Osteoblast (primary cell): ENCODE results near the gene TSEN2. TPM values are rescaled to one million over a fixed set of nuclear protein-coding genes. Genes with fewer than 3 reads are reported as not detected.
"Not testable (repeated sequence)": the region's sequence is repeated elsewhere in the genome, so short reads cannot be mapped to it uniquely, and the experiment has no call there.

Experiments used
- DNase-seq: peaks from one replicate; pipeline ENCODE4 v3.0.0; 2011; ENCODE audit warnings: low spot score, mixed read lengths; ENCODE audit not compliant: insufficient read length; ENCODE audit errors: missing footprints
- H2AFZ ChIP-seq: 2 replicates; pipeline ENCODE4 v1.6.0; 2011; ENCODE audit warnings: mild to moderate bottlenecking, low read length
- H3K27ac ChIP-seq: 2 replicates; pipeline ENCODE4 v1.5.1; 2011; ENCODE audit warnings: mild to moderate bottlenecking, low read depth, low read length, moderate library complexity
- H3K27me3 ChIP-seq: 2 replicates; pipeline ENCODE4 v1.6.0; 2012; ENCODE audit warnings: mild to moderate bottlenecking, control low read depth, inconsistent platforms, low read length, moderate library complexity; ENCODE audit not compliant: insufficient read depth
- H3K36me3 ChIP-seq: 2 replicates; pipeline ENCODE4 v1.5.1; 2011; ENCODE audit warnings: mild to moderate bottlenecking, low read length, control low read depth, moderate library complexity; ENCODE audit not compliant: insufficient read depth
- H3K4me1 ChIP-seq: 2 replicates; pipeline ENCODE4 v1.5.1; 2011; ENCODE audit warnings: mild to moderate bottlenecking, low read length, control low read depth, moderate library complexity; ENCODE audit not compliant: insufficient read depth
- H3K4me2 ChIP-seq: 2 replicates; pipeline ENCODE4 v1.6.0; 2011; ENCODE audit warnings: mild to moderate bottlenecking, low read length; ENCODE audit not compliant: insufficient read depth
- H3K4me3 ChIP-seq: fragments of 200-600 bp; sonication (generic); 3 replicates; pipeline ENCODE4 v1.5.1; 2012; ENCODE audit warnings: mild to moderate bottlenecking, low read length, inconsistent platforms; ENCODE audit not compliant: insufficient read depth
- H3K79me2 ChIP-seq: 2 replicates; pipeline ENCODE4 v1.6.0; 2012; ENCODE audit warnings: mild to moderate bottlenecking, low read length, control low read depth, inconsistent platforms; ENCODE audit not compliant: insufficient read depth
- H3K9me3 ChIP-seq: 2 replicates; pipeline ENCODE4 v1.5.1; 2011; ENCODE audit warnings: low read depth, low read length, control low read depth
- H4K20me1 ChIP-seq: 2 replicates; pipeline ENCODE4 v1.6.0; 2012; ENCODE audit warnings: mild to moderate bottlenecking, low read length, control low read depth; ENCODE audit not compliant: insufficient read depth
- total RNA-seq: library from RNA; depleted of rRNA; stranded (reverse); fragments of >200 nt; gene quantifications from 2 replicates; pipeline ENCODE4 v1.2.3, GENCODE V29; 2012
- TF ChIP-seq, protein P1 (sequence below): IDR thresholded peaks from 2 replicates; pipeline ENCODE4 v1.5.1; 2011; ENCODE audit warnings: mild to moderate bottlenecking, low read depth, low read length, moderate library complexity; ENCODE audit errors: extremely low read depth

The TSEN2 gene
- total RNA-seq, 1 donor, result 13.0 TPM

- no peak overlapping the region for H3K4me3 ChIP-seq
- H3K27me3 ChIP-seq, result no peaks in the 10 kb centered on the region
- H3K4me1 ChIP-seq, result peaks cover 13% of the 10 kb centered on the region
- no peaks in the 10 kb centered on the region for H3K36me3 ChIP-seq
- no peak overlapping the region for H3K27ac ChIP-seq
- H3K79me2 ChIP-seq, result no peaks in the 10 kb centered on the region
- H3K4me2 ChIP-seq, result no peak overlapping the region
- no peak for DNase-seq
- TF ChIP-seq, protein P1, sequence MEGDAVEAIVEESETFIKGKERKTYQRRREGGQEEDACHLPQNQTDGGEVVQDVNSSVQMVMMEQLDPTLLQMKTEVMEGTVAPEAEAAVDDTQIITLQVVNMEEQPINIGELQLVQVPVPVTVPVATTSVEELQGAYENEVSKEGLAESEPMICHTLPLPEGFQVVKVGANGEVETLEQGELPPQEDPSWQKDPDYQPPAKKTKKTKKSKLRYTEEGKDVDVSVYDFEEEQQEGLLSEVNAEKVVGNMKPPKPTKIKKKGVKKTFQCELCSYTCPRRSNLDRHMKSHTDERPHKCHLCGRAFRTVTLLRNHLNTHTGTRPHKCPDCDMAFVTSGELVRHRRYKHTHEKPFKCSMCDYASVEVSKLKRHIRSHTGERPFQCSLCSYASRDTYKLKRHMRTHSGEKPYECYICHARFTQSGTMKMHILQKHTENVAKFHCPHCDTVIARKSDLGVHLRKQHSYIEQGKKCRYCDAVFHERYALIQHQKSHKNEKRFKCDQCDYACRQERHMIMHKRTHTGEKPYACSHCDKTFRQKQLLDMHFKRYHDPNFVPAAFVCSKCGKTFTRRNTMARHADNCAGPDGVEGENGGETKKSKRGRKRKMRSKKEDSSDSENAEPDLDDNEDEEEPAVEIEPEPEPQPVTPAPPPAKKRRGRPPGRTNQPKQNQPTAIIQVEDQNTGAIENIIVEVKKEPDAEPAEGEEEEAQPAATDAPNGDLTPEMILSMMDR, result no peak
- no peaks in the 10 kb centered on the region for H3K9me3 ChIP-seq
- no peak overlapping the region for H2AFZ ChIP-seq
- H4K20me1 ChIP-seq, result no peaks in the 10 kb centered on the region
These were observed 10.8 kb upstream of the TSEN2 start for GRCh38 chr3:12473511-12473910.

DNA sequence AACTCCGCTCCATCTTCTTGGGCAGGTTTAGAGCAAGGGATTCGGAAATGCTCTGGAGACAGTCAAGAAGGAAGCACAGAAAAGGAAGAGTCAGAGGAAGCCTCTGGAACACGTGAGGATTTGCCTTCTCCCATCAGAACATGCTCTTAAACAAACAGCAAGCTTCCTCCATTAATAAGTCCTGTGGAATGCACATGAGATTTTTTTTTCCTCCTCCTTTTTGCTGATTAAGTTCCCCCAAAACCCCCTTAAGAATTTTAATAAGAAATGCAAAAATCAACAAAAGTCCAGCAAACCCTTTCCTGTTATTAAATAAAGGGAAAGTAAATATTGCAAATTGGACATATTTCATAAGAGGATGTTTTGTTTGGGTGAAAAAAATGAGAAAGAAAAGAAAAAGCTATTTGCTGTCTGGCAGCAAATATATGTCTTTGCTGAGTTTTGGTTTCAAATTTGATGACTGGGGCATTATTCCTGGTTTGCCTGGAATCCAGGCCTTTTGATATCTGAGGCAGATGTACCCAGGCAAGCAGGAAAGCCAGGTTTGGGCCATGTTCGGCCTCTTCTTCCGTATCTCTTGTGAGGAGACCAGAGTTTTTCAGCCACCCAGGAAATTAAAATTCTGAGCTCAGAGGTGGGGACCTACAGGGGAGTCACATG is 7.9 kb upstream of the TSEN2 start:
- TF ChIP-seq, protein P1, result no peak
- Histone ChIP-seq H3K27me3 (no peaks in the 10 kb centered on the region), H3K9me3 (no peaks in the 10 kb centered on the region), H3K4me2 (peak overlapping the region; percentile 41), H3K36me3 (no peaks in the 10 kb centered on the region), H3K4me1 (peaks cover 13% of the 10 kb centered on the region), H3K79me2 (no peaks in the 10 kb centered on the region), H4K20me1 (no peaks in the 10 kb centered on the region), H2AFZ (peak overlapping the region; percentile 78), H3K27ac (peak overlapping the region; percentile 44), H3K4me3 (no peak overlapping the region)
- peak; percentile 90 for DNase-seq

DNA sequence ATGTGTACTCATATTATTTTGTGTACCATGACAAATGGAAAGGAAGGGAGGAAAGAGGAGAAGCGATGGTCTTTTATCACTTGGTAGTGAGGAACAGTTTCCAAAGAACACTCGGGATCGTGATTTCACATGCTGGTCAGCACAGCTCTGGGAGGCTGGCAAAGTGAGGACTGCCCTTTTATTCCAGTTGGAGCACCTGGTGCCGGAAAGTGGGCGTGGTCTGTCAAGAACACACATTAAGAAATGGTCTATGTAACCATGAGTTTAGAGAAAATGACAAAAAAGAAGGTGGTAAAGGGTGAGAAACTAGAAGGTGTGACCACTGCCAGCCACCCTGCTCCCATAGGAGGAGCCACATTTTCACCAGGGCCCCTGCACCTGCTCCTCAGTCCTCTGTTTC is 7.0 kb upstream of the TSEN2 start:
- Histone ChIP-seq H4K20me1 (no peaks in the 10 kb centered on the region), H3K27me3 (no peaks in the 10 kb centered on the region), H2AFZ (no peak overlapping the region), H3K79me2 (no peaks in the 10 kb centered on the region), H3K4me3 (no peak overlapping the region), H3K27ac (no peak overlapping the region), H3K4me2 (no peak overlapping the region), H3K4me1 (peaks cover 13% of the 10 kb centered on the region), H3K36me3 (no peaks in the 10 kb centered on the region), H3K9me3 (no peaks in the 10 kb centered on the region)
- TF ChIP-seq, protein P1, result no peak
- no peak for DNase-seq

GRCh38 chr3:12478326-12478725 is 6.0 kb upstream of the TSEN2 start:
- no peaks in the 10 kb centered on the region for H3K36me3 ChIP-seq
- H2AFZ ChIP-seq, result no peak overlapping the region
- no peak overlapping the region for H3K4me3 ChIP-seq
- no peaks in the 10 kb centered on the region for H4K20me1 ChIP-seq
- H3K9me3 ChIP-seq, result no peaks in the 10 kb centered on the region
- peaks cover 13% of the 10 kb centered on the region for H3K4me1 ChIP-seq
- no peaks in the 10 kb centered on the region for H3K79me2 ChIP-seq
- no peak overlapping the region for H3K4me2 ChIP-seq
- TF ChIP-seq, protein P1, result no peak
- DNase-seq, result no peak
- H3K27ac ChIP-seq, result no peak overlapping the region
- H3K27me3 ChIP-seq, result no peaks in the 10 kb centered on the region

DNA sequence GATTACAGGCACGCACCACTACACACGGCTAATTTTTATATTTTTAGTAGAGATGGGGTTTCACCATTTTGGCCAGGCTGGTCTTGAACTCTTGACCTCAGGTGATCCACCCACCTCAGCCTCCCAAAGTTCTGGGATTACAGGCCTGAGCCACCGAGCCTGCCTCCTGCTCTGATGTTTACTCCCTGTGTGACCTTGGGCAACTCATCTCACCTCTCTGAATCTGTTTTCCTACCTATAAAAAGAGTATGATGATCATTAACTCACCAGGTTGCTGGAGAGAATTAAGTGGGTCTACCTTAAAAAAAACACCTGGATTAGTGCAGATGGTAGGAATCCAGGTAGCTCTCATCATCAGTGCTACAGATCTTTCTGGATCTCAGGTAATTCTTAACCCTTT is 5.1 kb upstream of the TSEN2 start:
- DNase-seq, result not testable (repeated sequence)

More for the DNA sequence above, 5.1 kb upstream of the TSEN2 start:
- peaks cover 20% of the 10 kb centered on the region for H3K4me1 ChIP-seq
- H2AFZ ChIP-seq, H3K9me3 ChIP-seq, H3K4me2 ChIP-seq, H3K27me3 ChIP-seq, H3K4me3 ChIP-seq, H3K27ac ChIP-seq, H3K36me3 ChIP-seq, H3K79me2 ChIP-seq, H4K20me1 ChIP-seq: not testable (repeated sequence)
